HL-60 (cell line): Measurements from ENCODE around the gene KIF25.

Experiments used
- POLR2AphosphoS5 ChIP-seq: IDR thresholded peaks from 2 replicates; pipeline ENCODE4 v1.6.1; 2012; ENCODE audit warnings: low read depth
- TF ChIP-seq, protein P1 (sequence below): IDR thresholded peaks from one replicate; pipeline ENCODE4 v1.5.1; 2011; ENCODE audit warnings: low read length, control low read depth, inconsistent platforms; ENCODE audit not compliant: insufficient read depth

DNA sequence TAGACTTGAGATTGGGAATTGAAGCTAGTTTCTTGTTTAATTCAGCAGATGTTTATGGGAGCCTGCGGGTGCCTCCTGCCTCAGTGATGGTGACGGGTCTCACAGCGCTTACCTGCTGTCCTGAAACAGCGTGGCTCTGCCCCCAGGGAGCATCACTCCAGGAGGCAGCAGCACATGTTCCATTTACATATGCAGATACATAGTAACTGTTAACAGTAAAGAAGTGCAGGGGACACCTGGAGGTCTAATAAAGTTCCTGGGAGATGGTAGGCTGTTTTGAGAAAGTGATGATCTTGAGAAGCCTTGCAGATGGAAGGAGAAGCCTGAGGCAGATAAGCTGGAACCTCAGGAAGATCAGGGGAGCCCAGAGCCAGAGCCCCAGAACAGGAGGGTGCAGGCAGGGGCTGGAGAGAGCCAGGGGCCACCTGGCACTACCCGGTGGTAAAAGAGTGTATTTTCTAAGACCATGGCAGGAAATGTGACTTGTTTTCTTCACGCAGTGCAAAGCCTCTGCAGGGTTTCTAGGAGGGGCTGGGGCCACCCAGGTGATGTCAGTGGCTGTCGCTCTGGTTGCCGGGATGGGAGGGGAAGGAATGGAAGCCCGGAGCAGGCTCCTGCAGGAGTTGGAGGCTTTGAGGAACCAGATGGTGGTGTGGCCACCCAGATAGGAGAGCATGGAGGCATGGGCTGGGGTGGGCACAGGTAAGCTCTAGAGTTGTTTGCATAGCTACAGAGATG, 24.2 kb upstream of the KIF25 start:
- TF ChIP-seq, protein P1, sequence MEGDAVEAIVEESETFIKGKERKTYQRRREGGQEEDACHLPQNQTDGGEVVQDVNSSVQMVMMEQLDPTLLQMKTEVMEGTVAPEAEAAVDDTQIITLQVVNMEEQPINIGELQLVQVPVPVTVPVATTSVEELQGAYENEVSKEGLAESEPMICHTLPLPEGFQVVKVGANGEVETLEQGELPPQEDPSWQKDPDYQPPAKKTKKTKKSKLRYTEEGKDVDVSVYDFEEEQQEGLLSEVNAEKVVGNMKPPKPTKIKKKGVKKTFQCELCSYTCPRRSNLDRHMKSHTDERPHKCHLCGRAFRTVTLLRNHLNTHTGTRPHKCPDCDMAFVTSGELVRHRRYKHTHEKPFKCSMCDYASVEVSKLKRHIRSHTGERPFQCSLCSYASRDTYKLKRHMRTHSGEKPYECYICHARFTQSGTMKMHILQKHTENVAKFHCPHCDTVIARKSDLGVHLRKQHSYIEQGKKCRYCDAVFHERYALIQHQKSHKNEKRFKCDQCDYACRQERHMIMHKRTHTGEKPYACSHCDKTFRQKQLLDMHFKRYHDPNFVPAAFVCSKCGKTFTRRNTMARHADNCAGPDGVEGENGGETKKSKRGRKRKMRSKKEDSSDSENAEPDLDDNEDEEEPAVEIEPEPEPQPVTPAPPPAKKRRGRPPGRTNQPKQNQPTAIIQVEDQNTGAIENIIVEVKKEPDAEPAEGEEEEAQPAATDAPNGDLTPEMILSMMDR, result no peak
- no peak for TF ChIP-seq POLR2AphosphoS5
